GM12875 (cell line): ENCODE data around the gene TMEM184A.

Experiments used
- H3K4me3 ChIP-seq: one replicate; pipeline ENCODE4 v1.5.1; 2011; ENCODE audit warnings: low read depth, low read length, control low read depth
- CTCF ChIP-seq: IDR thresholded peaks from 2 replicates; pipeline ENCODE4 v1.5.1; 2011; ENCODE audit warnings: low read depth, mild to moderate bottlenecking, control low read depth, inconsistent platforms, low read length, moderate library complexity, borderline replicate concordance; ENCODE audit not compliant: insufficient read depth

The TMEM184A gene

GRCh38 chr7:1559626-1560590 is 3.9 kb upstream of the TMEM184A start:
- TF ChIP-seq CTCF, result no peak
- no peak overlapping the region for H3K4me3 ChIP-seq

- no peak overlapping the region for H3K4me3 ChIP-seq
- no peak for TF ChIP-seq CTCF
Observed at GRCh38 chr7:1558841-1559625, 3.0 kb upstream of the TMEM184A start.

- TF ChIP-seq CTCF, result no peak
- no peak overlapping the region for H3K4me3 ChIP-seq
Observed at GRCh38 chr7:1558181-1558811, 2.3 kb upstream of the TMEM184A start.

GRCh38 chr7:1557771-1558170 is 1.8 kb upstream of the TMEM184A start:
- TF ChIP-seq CTCF, result no peak
- no peak overlapping the region for H3K4me3 ChIP-seq

- TF ChIP-seq CTCF, result no peak
Observed at GRCh38 chr7:1557006-1557405, 1.0 kb upstream of the TMEM184A start.

GRCh38 chr7:1555046-1555812 is 776 bp downstream of the TMEM184A start:
- TF ChIP-seq CTCF, result no peak
- H3K4me3 ChIP-seq, result no peak overlapping the region

More at GRCh38 chr7:1557006-1557405, 1.0 kb upstream of the TMEM184A start:
- no peak overlapping the region for H3K4me3 ChIP-seq
